DND-41 (cell line): ENCODE measurements around the gene FUT3.

Source experiments
- EZH2 ChIP-seq: IDR thresholded peaks from 3 replicates; pipeline ENCODE4 v1.6.1; 2012; ENCODE audit warnings: borderline replicate concordance, low read depth, mild to moderate bottlenecking, moderate library complexity, low read length, inconsistent platforms; ENCODE audit not compliant: severe bottlenecking
- TF ChIP-seq, protein P1 (sequence below): IDR thresholded peaks from 2 replicates; pipeline ENCODE4 v1.5.1; 2012; ENCODE audit warnings: borderline replicate concordance, low read length, moderate library complexity, mild to moderate bottlenecking; ENCODE audit not compliant: poor library complexity, severe bottlenecking; ENCODE audit errors: extremely low read depth

GRCh38 chr19:5891572-5891937 lies 40.3 kb upstream of the FUT3 start:
- TF ChIP-seq, protein P1, sequence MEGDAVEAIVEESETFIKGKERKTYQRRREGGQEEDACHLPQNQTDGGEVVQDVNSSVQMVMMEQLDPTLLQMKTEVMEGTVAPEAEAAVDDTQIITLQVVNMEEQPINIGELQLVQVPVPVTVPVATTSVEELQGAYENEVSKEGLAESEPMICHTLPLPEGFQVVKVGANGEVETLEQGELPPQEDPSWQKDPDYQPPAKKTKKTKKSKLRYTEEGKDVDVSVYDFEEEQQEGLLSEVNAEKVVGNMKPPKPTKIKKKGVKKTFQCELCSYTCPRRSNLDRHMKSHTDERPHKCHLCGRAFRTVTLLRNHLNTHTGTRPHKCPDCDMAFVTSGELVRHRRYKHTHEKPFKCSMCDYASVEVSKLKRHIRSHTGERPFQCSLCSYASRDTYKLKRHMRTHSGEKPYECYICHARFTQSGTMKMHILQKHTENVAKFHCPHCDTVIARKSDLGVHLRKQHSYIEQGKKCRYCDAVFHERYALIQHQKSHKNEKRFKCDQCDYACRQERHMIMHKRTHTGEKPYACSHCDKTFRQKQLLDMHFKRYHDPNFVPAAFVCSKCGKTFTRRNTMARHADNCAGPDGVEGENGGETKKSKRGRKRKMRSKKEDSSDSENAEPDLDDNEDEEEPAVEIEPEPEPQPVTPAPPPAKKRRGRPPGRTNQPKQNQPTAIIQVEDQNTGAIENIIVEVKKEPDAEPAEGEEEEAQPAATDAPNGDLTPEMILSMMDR = no peak
- no peak for TF ChIP-seq EZH2
